Measurements from ENCODE around the gene TDRD10. TPM values are rescaled to one million over a fixed set of nuclear protein-coding genes. Genes with fewer than 3 reads are reported as not detected.
A peak's percentile ranks its signal among the peaks of the same experiment; 100 is the strongest.

The TDRD10 gene
- total and polyA plus RNA-seq, 2 of the 8 experiments (the other 6 are each of a cell fraction or from before 2014, with no cell fraction given), result 0.15 to 0.27 TPM

DNA sequence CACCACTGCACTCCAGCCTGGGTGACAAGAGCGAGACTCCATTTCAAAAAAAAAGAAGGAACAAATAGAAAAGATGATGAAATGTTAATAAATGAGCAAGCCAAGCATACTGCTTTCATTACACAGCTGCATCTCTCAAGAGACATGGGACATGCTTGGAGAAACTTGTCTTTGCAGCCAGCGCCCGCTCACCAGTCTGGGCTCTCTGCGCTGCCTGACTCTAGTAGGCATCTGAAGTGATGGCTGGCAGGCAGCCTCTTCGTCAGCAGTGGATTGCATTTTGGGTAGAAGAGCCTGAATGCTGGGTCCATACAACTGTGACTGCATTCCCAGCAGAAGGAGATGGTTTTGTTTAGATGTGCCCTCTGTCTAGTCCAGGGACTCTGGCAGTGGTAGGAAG lies 48.9 kb upstream of the TDRD10 start:
- no peak for FAIRE-seq
- no peak overlapping the region for H4K5ac ChIP-seq (ENCODE audit: insufficient read length, low read depth, low read length)
- H3K27ac ChIP-seq (ENCODE audit: low read depth, low read length), result no peak overlapping the region
- H4K20me1 ChIP-seq (replicated peaks in 1 of 2; ENCODE audit: control insufficient read depth in 1 of 2, insufficient read depth in 2 of 2, low read length in 2 of 2), result no peaks in the 10 kb centered on the region
- H3K79me2 ChIP-seq (ENCODE audit: control insufficient read depth in 1 of 2, insufficient read depth in 2 of 2, low read length in 2 of 2), result no peaks in the 10 kb centered on the region
- no peaks in the 10 kb centered on the region for H3K9me3 ChIP-seq (ENCODE audit: insufficient read depth in 2 of 2, low read depth in 1 of 2, low read length in 1 of 2)
- ChIA-PET CTCF (ENCODE audit: partially characterized antibody) (interaction anchor here (0.7 to 1.6 kb wide), 5 partner anchors 9 to 147 kb away, joined by 4 to 5 read pairs (median 4); no protein-coding TSS in a partner anchor), POLR2A (ENCODE audit: partially characterized antibody) (no interaction called here)
- no peak overlapping the region for H3K9ac ChIP-seq (replicated peaks in 1 of 4; ENCODE audit: extremely low read depth in 1 of 4, low read depth in 3 of 4, low read length in 3 of 4)
- no peak overlapping the region for H3K4me3 ChIP-seq (ENCODE audit: extremely low read depth in 1 of 4, insufficient read depth in 2 of 4, low read depth in 3 of 4, low read length in 4 of 4)
- no peak overlapping the region for H2BK12ac ChIP-seq (ENCODE audit: low read depth, low read length)
- no peak overlapping the region for H4K91ac ChIP-seq (replicated peaks; ENCODE audit: insufficient read length, low read length)
- no peak overlapping the region for H3K4ac ChIP-seq (replicated peaks; ENCODE audit: insufficient read length, low read depth, low read length)
- no peak for TF ChIP-seq TBP (IDR thresholded peaks at IDR 0.05; ENCODE audit: low read depth, low read length)
- no peak for TF ChIP-seq TAF7 (optimal IDR thresholded peaks at IDR 0.05; ENCODE audit: borderline replicate concordance, low read depth, low read length)
- no peak overlapping the region for H3K14ac ChIP-seq (ENCODE audit: insufficient read length)
- no peak overlapping the region for H3K18ac ChIP-seq (ENCODE audit: extremely low read depth, low read length)
- no peak overlapping the region for H2AK5ac ChIP-seq (ENCODE audit: low read depth, low read length)
- peaks cover 0 to 1% (median 0%) of the 10 kb centered on the region in 4 experiments; a peak in 1 of 7 replicates for H3K27me3 ChIP-seq (replicated peaks in 1 of 4; ENCODE audit: control insufficient read depth in 3 of 4, extremely low read depth in 1 of 4, insufficient read depth in 3 of 4, low read length in 3 of 4)
- H2AFZ ChIP-seq (ENCODE audit: low read length), result 0 out of 2 replicates have a peak overlapping the region, but pooled peaks have one; percentile 10
- no peak overlapping the region for H2BK20ac ChIP-seq (ENCODE audit: low read length)
- H3K4me1 ChIP-seq (replicated peaks in 1 of 4; ENCODE audit: control insufficient read depth in 3 of 4, insufficient read depth in 4 of 4, low read length in 3 of 4), result no peaks in the 10 kb centered on the region
- no peaks in the 10 kb centered on the region for H3K79me1 ChIP-seq (ENCODE audit: low read depth, low read length)
- no peak overlapping the region for H2BK15ac ChIP-seq (ENCODE audit: low read length)
- WGBS, 2 experiments (ENCODE audit: extremely low coverage in 1 of 2, insufficient coverage in 1 of 2, insufficient read length in 1 of 2, insufficient replicate concordance in 2 of 2, low coverage in 1 of 2, low lambda C conversion rate in 2 of 2, missing lambda C conversion rate in 1 of 2), result 94% methylated on average over 5 of the region's 5 CpGs; no CpG with 5 or more reads in 1 of the 2 experiments
- DNase-seq (ENCODE audit: low read depth in 1 of 2, low spot score in 2 of 2), result no peak
- H2BK5ac ChIP-seq (ENCODE audit: low read depth, low read length), result no peak overlapping the region
- no peak overlapping the region for H3K56ac ChIP-seq (replicated peaks; ENCODE audit: insufficient read length, low read depth, low read length)
- H4K8ac ChIP-seq (ENCODE audit: extremely low read depth, insufficient read depth, low read length), result no peak overlapping the region
- no peaks in the 10 kb centered on the region for H3K36me3 ChIP-seq (ENCODE audit: control insufficient read depth in 2 of 4, insufficient read depth in 4 of 4, low read length in 3 of 4)
- H2BK120ac ChIP-seq (replicated peaks; ENCODE audit: low read depth, low read length), result no peak overlapping the region
- H3K23me2 ChIP-seq (ENCODE audit: low read depth, low read length), result no peaks in the 10 kb centered on the region
- H3K4me2 ChIP-seq (ENCODE audit: insufficient read depth in 1 of 2, low read depth in 2 of 2, low read length in 2 of 2), result no peak overlapping the region
- H3K23ac ChIP-seq (ENCODE audit: insufficient read length), result no peak overlapping the region

Measured in H1 (cell line).